LoVo (cell line): ENCODE data around the gene PITPNC1.
"Not testable (repeated sequence)": the region's sequence is repeated elsewhere in the genome, so short reads cannot be mapped to it uniquely, and the experiment has no call there.

Source experiments
- DNase-seq: peaks from one replicate; pipeline ENCODE4 v3.0.0-alpha.2; 2016; ENCODE audit warnings: low spot score

The PITPNC1 gene

DNA sequence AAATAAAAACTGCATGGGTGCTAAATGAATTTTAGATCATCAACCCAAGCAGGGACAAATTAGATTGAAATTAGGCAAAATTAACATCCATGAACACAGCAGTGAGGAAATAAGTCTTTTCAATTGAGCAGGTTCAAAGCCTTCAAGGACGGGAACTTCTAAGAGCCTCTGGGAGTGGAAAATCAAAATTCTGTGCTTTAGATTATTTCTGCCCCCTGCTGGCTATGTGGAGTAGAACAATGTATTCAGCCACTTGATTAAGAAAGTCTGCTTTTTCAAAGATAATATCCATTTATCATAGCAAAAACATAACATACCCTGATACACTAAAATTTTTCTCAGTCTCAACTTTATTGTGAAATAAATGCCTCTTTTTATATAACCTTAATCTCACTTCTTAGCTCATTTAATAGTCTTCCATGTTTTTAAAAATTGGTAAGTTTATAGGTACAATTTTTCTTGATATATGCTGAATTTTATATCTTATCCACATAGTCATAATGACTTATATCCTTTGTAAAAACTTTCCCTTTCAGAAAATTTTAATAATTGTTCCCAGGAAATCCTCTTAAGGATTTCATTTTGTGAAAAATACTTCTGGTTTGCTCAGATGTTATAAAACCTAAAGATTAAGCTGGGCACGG, 312.6 kb downstream of the PITPNC1 start:
- peak; percentile 69 for DNase-seq

DNA sequence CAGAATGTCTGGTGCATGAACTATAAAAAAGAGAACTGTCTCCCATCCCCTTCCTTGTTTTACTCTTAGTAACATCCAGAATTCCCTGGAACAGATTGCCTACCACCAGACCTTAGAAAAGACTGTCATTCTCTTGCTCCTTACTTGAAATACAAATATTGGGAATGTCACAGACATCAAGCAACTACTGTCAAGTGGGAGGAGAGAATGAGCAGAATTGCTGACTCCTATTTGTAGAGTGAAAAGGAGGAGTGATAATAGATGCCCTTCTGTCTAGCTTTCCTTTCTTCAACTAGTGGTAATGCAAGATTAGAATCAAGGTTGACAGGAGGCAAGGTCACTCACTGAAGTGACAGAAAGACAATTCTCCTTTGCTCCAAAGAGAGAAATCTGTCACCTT, 316.7 kb downstream of the PITPNC1 start:
- no peak for DNase-seq

DNA sequence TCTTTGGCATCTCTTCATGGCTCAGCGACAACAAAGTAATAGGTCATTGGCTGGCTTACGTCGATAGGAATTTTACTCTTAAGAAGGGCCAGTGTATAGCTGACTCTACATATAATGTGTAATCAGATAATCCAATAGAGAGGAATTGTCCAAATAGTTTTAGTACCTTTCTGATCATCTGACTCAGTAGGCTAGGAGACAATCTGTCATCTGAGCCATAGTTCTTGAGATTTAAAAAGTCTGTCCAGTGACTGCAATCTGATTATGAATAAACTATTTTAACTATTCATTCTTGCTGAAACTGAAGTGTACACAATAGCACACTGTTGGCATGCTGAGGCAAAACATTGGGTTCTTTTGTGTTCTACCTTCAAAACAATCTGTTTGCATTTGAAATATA, 319.3 kb downstream of the PITPNC1 start:
- DNase-seq, result no peak

DNA sequence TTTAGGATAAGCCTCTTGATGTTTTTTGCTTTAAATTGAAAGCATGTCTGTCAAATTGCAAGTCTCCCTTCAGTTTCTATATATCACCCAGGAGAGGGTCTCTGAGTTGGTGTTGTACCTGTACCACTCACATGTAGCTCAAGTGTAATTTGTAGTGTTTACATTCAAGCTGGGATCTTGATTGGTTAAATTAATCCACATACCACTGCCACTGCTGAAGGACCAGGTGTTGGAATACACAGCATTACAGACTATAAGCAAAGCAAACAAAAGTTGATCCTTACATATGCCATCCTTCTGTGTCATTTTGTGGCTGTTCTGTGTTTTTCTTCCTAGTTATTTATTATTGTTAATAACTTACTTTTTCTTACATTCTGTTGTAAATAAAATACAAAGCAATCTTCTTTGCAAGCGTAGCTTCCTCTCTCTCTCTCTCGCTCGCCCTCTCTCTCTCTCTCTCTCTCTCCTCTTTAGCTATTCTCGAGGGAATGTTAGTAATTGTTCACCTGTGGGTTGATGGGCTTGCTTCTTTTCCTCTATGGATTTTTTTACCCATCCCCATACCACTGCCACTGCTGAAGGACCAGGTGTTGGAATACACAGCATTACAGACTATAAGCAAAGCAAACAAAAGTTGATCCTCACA, 319.9 kb downstream of the PITPNC1 start:
- DNase-seq, result no peak

DNA sequence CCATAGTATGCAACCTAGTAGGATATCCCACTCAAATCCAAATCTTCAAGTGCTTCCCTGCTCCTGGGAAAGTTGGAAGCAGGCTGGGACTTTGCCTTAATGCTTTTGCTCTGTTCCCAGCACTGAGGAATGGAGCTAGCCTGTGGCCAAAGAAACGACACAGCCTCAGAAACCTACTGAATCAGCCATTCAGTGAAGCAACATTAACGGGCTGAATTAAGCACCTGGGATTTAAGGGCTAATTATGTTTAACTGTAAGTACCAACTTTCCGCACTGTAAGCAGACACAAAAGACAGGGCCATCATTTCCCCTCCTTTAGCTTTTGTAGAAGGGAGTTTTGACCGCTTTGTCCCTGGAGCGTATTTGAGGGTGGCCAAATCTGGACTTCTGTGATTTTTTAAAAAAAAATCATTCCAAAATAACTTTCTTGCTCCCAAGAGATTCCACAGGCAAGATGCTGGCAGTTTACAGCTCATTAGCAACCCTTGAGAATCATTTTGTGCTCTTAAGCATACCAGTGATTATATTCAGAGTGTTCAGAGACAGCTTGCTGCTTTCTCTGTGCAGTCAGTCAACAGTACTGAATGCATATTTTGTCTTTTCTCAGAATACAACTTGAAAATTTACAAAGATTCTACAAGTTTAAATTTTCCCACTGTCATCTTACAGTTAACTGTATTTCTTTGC, 323.1 kb downstream of the PITPNC1 start:
- DNase-seq, result no peak

GRCh38 chr17:67700725-67701119, 323.6 kb downstream of the PITPNC1 start:
- no peak for DNase-seq

- not testable (repeated sequence) for DNase-seq
Observed at GRCh38 chr17:67702861-67703260, 325.8 kb downstream of the PITPNC1 start.

DNA sequence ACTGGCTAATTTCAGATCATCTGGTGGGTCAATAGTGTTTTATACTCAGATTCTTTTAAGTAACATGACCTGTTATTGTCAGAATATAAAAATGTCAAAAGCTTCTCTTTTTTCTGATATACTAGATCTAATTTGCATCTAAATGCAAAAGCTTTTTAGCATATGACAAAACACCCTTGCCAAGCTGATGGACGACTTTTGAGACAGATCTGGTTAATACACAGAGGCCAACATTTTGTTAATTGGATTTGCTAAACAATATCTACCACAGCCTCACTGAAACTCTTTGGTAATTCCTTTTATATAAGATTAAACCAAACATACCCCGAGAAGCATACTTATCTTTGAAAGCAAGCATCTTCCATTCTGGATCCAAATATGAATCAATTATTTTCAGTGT, 330.4 kb downstream of the PITPNC1 start:
- no peak for DNase-seq

GRCh38 chr17:67708378-67708777, 331.3 kb downstream of the PITPNC1 start:
- no peak for DNase-seq

DNA sequence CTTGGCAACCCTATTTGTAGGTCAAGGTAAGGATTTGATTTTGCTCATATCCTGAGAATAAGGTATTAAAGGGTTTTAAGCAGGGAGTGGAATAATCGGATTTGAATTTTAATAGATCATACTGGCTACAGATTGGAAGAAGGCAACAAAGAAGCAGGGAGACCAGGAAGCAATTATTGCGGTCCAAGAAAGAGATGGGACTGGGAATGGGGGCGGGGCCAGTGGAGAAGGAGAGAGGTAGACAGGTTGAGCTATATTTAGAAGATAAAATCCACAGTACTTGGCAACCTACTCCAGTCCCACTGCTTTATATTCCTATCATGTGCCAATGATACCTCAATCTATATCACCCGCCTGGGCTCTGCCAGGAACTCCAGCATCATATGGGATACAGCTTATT, 334.8 kb downstream of the PITPNC1 start:
- DNase-seq, result no peak

- no peak for DNase-seq
Observed at GRCh38 chr17:67712375-67712774, 335.3 kb downstream of the PITPNC1 start.

DNA sequence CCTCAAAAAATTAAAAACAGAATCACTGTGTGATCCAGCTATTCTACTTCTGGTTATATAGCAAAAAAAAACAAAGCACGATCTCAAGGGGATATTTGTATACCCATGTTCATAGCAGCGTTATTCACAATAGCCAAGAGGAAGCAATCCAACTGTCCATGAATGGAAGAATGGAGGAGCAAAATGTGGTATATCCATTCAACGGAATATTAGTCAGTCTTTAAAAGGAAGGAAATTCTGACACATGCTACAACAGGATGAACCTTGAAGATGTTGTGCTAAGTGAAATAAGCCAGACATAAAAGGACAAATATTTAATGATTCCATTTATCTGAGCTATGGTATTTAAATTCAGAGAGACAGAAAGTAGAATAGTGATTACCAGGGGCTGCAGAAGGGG, 336.1 kb downstream of the PITPNC1 start:
- DNase-seq, result no peak

DNA sequence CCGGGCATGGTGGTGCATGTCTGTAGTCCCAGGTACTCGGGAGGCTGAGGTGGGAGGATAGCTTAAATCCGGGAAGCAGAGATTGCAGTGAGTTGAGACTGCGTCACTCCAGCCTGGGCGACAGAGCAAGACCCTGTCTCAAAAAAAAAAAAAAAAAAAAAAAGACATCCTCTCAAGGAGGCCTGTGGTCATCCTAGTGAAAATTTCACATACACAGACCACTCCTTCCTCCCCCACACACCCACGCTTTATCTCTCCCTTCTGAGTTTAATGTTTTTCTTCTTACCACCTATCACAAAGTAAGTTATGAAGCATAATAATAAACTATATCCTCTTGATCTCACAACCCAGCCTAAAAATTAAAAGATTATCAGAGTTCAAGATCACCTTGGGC, 339.3 kb downstream of the PITPNC1 start:
- DNase-seq, result no peak

DNA sequence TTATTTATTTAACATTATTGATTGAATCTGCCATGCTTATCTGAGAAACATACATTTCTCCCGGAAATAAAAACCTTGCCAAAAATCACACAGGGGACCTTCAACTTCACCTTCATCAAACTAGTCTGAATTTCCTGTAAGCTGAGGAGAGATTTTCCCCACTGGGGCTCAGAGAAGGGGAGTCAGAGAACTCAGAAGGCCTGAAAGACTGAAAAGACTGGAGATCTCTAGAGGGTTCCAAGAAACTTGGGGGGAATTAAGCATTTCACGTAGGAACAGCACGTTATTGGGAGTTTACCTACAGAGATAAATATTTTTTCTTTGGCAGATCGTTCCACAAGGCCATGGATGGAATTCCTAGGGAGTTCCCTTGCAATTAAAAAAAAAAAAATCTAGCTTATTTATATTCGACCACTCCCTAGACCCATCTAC, 340.1 kb downstream of the PITPNC1 start:
- DNase-seq, result peak; percentile 3

DNA sequence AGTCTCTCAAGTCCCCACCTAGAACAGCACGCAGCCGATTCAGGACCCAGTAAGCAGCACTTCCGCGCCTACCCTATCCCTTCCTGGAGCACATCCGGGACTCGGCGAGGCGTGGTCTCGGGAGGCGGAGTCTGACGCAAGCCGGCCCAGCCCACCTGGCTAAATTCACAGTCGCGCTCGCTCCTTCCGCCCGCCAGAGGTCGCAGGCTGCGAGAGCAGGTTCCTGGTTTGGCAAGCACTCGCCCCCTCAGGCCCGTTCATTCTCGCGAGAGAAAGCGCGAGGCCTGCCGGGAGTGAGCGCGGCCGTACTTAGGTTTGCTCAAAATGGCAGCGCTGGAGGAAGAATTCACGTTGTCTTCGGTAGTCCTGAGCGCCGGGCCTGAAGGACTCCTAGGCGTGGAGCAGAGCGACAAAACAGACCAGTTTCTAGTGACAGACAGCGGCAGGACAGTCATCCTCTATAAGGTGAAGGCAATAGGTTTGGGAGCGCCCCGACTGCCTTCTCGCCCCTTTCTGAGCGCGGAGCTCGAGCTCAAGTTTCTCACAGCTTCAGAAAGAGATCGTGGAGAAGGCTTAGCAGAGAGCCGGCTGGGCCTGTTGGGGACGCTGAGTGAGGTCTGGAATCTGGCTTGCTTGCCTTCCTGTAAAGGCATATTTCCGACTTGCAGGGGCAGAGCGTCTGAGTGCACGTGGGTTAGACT, 340.7 kb downstream of the PITPNC1 start, which contains the start of gene NOL11:
Gene NOL11, plus strand, starts transcription at position 313 of the 701 bp plus-strand sequence. Its CDS starts 12 bp downstream, at position 325.
- DNase-seq, result peak; percentile 99

DNA sequence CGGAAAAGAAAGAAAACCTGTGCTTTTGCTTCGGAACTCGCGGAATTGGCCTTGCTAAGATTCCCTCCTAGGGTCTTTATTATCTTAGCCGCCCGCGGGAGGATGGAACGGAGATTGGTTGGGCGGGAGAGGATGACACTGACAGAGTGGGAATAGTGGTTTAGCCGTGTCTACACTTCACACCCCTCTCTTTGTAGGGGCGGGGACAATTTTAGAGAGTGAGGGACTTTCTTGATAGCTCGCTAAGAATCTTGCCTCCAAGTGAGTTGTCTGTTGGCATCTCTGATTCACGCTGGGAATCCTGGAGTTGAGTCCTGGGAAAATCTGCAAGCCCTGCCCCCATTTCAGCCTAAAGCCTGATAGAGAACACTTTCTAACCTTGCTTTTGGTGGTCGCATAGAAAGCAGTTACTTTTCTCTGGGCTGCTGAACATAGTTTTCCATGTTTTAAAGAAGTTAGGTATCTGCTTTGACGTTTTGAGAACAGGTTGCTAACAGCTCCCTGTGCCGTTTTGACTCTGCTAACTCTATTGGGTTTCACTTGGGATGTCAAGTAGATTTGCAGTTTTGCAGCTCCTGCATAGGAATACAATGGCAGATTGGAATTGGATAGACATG, 341.4 kb downstream of the PITPNC1 start:
- peak; percentile 21 for DNase-seq

- no peak for DNase-seq
Observed at GRCh38 chr17:67725373-67725791, 348.3 kb downstream of the PITPNC1 start.

DNA sequence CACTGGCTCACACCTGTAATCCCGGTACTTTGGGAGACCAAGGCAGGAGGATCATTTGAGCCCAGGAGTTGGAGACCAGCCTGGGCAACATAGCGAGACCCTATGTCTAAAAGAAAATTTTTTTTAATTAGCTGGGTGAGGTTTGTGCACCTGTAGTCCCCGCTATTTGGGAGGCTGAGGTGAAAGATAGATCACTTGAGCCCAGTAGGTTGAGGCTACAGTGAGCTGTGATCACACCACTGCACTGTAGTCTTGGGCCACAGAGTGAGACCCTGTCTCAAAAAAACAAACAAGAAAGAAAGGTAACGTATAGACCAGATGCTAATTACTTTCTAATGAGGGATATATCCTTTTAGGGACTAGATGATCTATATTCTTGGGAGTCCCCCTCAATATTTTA, 348.7 kb downstream of the PITPNC1 start:
- DNase-seq, result no peak

DNA sequence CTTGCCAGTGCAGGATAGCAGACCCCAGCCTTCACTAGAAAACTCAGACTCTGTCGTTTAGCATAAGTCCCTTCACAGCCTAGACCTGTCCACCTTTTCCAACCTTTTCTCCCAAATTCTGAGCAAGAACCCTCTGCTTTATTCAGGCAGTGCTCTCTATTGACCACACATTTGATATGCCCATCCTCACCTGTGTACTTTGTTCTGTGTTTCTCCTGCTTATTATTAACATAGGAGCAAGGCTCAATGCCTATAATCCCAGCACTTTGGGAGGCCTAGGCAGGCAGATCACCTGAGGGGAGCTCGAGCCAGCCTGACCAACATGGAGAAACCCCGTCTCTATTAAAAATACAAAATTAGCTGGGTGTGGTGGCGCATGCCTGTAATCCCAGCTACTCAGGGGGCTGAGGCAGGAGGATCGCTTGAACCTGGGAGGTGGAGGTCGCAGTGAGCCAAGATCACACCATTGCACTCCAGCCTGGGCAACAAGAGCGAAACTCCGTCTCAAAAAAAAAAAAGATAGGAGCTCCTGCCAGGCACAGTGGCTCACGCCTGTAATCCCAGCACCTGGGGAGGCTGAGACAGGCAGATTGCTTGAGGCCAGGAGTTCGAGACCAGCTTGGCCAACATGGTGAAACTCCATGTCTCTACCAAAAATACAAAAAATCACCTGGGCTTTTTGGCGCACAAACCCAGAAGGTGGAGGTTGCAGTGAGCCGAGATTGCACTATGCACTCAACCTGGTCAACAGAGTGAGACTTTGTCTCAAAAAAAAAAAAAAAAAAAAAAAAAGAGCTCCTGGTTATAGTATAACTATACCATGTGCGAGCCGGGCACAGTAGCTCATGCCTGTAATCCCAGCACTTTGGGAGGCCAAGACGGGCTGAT, 350.3 kb downstream of the PITPNC1 start:
- DNase-seq, result not testable (repeated sequence)

- no peak for DNase-seq
Observed at GRCh38 chr17:67729903-67730302, 352.8 kb downstream of the PITPNC1 start.

GRCh38 chr17:67730731-67731130, 353.6 kb downstream of the PITPNC1 start:
- DNase-seq, result no peak
